HEK293 (cell line): Measurements from ENCODE around the gene NECAB3.

Source experiments
- CTCF ChIA-PET: fragments of 350-600 bp; formaldehyde crosslinking; extraction: SDS; loops from one replicate; lab custom pipeline; 2021; ENCODE audit warnings: antibody characterized with exemption; lab: Yijun Ruan, JAX
- POLR2A ChIA-PET: fragments of 300-600 bp; formaldehyde crosslinking; extraction: SDS; loops from one replicate; lab custom pipeline; 2020; ENCODE audit warnings: antibody characterized with exemption, inconsistent platforms; lab: Yijun Ruan, JAX
- H3K27ac ChIP-seq: fragments of 200-500 bp; sonication (Bioruptor generic); 2 replicates; pipeline ENCODE4 v1.5.1; 2014; ENCODE audit warnings: low read depth, low read length, control low read depth, inconsistent platforms; ENCODE audit errors: extremely low read depth
- H3K36me3 ChIP-seq, 2 experiments: fragments of 200-500 bp in 1 of 2; sonication (Bioruptor generic) in 1 of 2; 1 replicate in 1 of 2; 2 replicates in 1 of 2; pipeline ENCODE4 v1.5.1; 2014 to 2017; ENCODE audit warnings: inconsistent platforms in 2 of 2, low read length in 2 of 2; ENCODE audit not compliant: control insufficient read depth in 2 of 2, insufficient read depth in 1 of 2
- H3K4me1 ChIP-seq: fragments of 200-500 bp; sonication (Bioruptor generic); 2 replicates; pipeline ENCODE4 v1.5.1; 2014; ENCODE audit warnings: mild to moderate bottlenecking, low read length, inconsistent platforms; ENCODE audit not compliant: control insufficient read depth, insufficient read depth
- H3K4me3 ChIP-seq: 2 replicates; pipeline ENCODE4 v1.5.1; 2011; ENCODE audit warnings: low read depth, mild to moderate bottlenecking, control low read depth, low read length, moderate library complexity
- H3K9me3 ChIP-seq: fragments of 200-500 bp; sonication (Bioruptor generic); 2 replicates; pipeline ENCODE4 v1.5.1; 2014; ENCODE audit warnings: low read depth, low read length, inconsistent platforms; ENCODE audit not compliant: control insufficient read depth, insufficient read depth
- AEBP2 ChIP-seq: fragments of 450-650 bp; formaldehyde crosslinking; IDR thresholded peaks from 2 replicates; pipeline ENCODE4 v1.5.1; 2016; ENCODE audit warnings: missing biosample characterization, missing genetic modification characterization, borderline replicate concordance
- EGR2 ChIP-seq: fragments of 450-650 bp; formaldehyde crosslinking; IDR thresholded peaks from 2 replicates; pipeline ENCODE4 v1.5.1; 2016; ENCODE audit warnings: low read depth, missing biosample characterization, missing genetic modification characterization
- GLIS1 ChIP-seq: fragments of 450-650 bp; formaldehyde crosslinking; IDR thresholded peaks from 2 replicates; pipeline ENCODE4 v1.5.1; 2016; ENCODE audit warnings: missing biosample characterization, missing genetic modification characterization
- HIC1 ChIP-seq: fragments of 450-650 bp; formaldehyde crosslinking; IDR thresholded peaks from 2 replicates; pipeline ENCODE4 v1.5.1; 2016; ENCODE audit warnings: missing biosample characterization, missing genetic modification characterization
- KLF16 ChIP-seq: fragments of 450-650 bp; formaldehyde crosslinking; IDR thresholded peaks from 2 replicates; pipeline ENCODE4 v1.5.1; 2017; ENCODE audit warnings: missing biosample characterization, missing genetic modification characterization
- KLF8 ChIP-seq: fragments of 450-650 bp; formaldehyde crosslinking; IDR thresholded peaks from 2 replicates; pipeline ENCODE4 v1.5.1; 2016; ENCODE audit warnings: missing biosample characterization, missing genetic modification characterization
- SP7 ChIP-seq: fragments of 450-650 bp; formaldehyde crosslinking; IDR thresholded peaks from 2 replicates; pipeline ENCODE4 v1.5.1; 2016; ENCODE audit warnings: missing biosample characterization, missing genetic modification characterization
- TCF7L2 ChIP-seq: IDR thresholded peaks from 2 replicates; pipeline ENCODE4 v1.6.1; 2011; ENCODE audit warnings: low read depth, mild to moderate bottlenecking, inconsistent platforms, low read length, moderate library complexity, borderline replicate concordance
- ZBTB49 ChIP-seq: fragments of 450-650 bp; formaldehyde crosslinking; IDR thresholded peaks from 2 replicates; pipeline ENCODE4 v1.5.1; 2016; ENCODE audit warnings: missing biosample characterization, missing genetic modification characterization, low read depth
- ZFP3 ChIP-seq: fragments of 450-650 bp; formaldehyde crosslinking; IDR thresholded peaks from 2 replicates; pipeline ENCODE4 v1.5.1; 2016; ENCODE audit warnings: low read depth, missing biosample characterization, missing genetic modification characterization
- ZFP41 ChIP-seq: fragments of 450-650 bp; formaldehyde crosslinking; IDR thresholded peaks from 2 replicates; pipeline ENCODE4 v1.5.1; 2016; ENCODE audit warnings: missing biosample characterization, missing genetic modification characterization, borderline replicate concordance
- ZNF121 ChIP-seq: fragments of 450-650 bp; formaldehyde crosslinking; IDR thresholded peaks from 2 replicates; pipeline ENCODE4 v1.5.1; 2016; ENCODE audit warnings: missing biosample characterization, missing genetic modification characterization
- ZNF132 ChIP-seq: fragments of 450-650 bp; formaldehyde crosslinking; IDR thresholded peaks from 2 replicates; pipeline ENCODE4 v1.5.1; 2017; ENCODE audit warnings: missing biosample characterization, missing genetic modification characterization, borderline replicate concordance
- ZNF146 ChIP-seq: fragments of 450-650 bp; formaldehyde crosslinking; IDR thresholded peaks from 2 replicates; pipeline ENCODE4 v1.5.1; 2016; ENCODE audit warnings: missing biosample characterization, missing genetic modification characterization
- ZNF155 ChIP-seq: fragments of 450-650 bp; formaldehyde crosslinking; IDR thresholded peaks from 2 replicates; pipeline ENCODE4 v1.5.1; 2016; ENCODE audit warnings: missing biosample characterization, missing genetic modification characterization
- ZNF202 ChIP-seq: fragments of 450-650 bp; formaldehyde crosslinking; IDR thresholded peaks from 2 replicates; pipeline ENCODE4 v1.5.1; 2016; ENCODE audit warnings: missing biosample characterization, missing genetic modification characterization, borderline replicate concordance
- ZNF274 ChIP-seq, 2 experiments: fragments of 200-500 bp in 1 of 2; fragments of 450-650 bp in 1 of 2; sonication (Bioruptor generic) in 1 of 2; formaldehyde crosslinking in 1 of 2; IDR thresholded peaks; 2 replicates each; pipeline versions ENCODE4 v1.5.1 to v1.6.1; 2014 to 2016; ENCODE audit warnings: borderline replicate concordance in 1 of 2, inconsistent platforms in 1 of 2, low read length in 1 of 2, missing biosample characterization in 1 of 2, missing genetic modification characterization in 1 of 2
- ZNF335 ChIP-seq: fragments of 450-650 bp; formaldehyde crosslinking; conservative IDR thresholded peaks from 2 replicates; pipeline ENCODE4 v1.5.1; 2016; ENCODE audit warnings: missing biosample characterization, missing genetic modification characterization
- ZNF350 ChIP-seq: fragments of 450-650 bp; formaldehyde crosslinking; IDR thresholded peaks from 2 replicates; pipeline ENCODE4 v1.5.0; 2017; ENCODE audit warnings: missing biosample characterization, mild to moderate bottlenecking, missing genetic modification characterization
- ZNF426 ChIP-seq: fragments of 450-650 bp; formaldehyde crosslinking; IDR thresholded peaks from 2 replicates; pipeline ENCODE4 v1.5.1; 2017; ENCODE audit warnings: missing biosample characterization, missing genetic modification characterization, mild to moderate bottlenecking, inconsistent platforms, moderate library complexity
- ZNF433 ChIP-seq: fragments of 450-650 bp; formaldehyde crosslinking; IDR thresholded peaks from 2 replicates; pipeline ENCODE4 v1.5.1; 2016; ENCODE audit warnings: missing biosample characterization, missing genetic modification characterization, low read depth
- ZNF514 ChIP-seq: fragments of 450-650 bp; formaldehyde crosslinking; IDR thresholded peaks from 2 replicates; pipeline ENCODE4 v1.5.1; 2016; ENCODE audit warnings: missing biosample characterization, missing genetic modification characterization
- ZNF544 ChIP-seq: fragments of 450-650 bp; formaldehyde crosslinking; IDR thresholded peaks from 2 replicates; pipeline ENCODE4 v1.5.0; 2017; ENCODE audit warnings: missing biosample characterization, missing genetic modification characterization
- ZNF555 ChIP-seq: fragments of 450-650 bp; formaldehyde crosslinking; conservative IDR thresholded peaks from 2 replicates; pipeline ENCODE4 v1.5.1; 2017; ENCODE audit warnings: missing biosample characterization, mild to moderate bottlenecking, missing genetic modification characterization, inconsistent platforms
- ZNF580 ChIP-seq: fragments of 450-650 bp; formaldehyde crosslinking; IDR thresholded peaks from 2 replicates; pipeline ENCODE4 v1.5.1; 2016; ENCODE audit warnings: missing biosample characterization, missing genetic modification characterization
- ZNF626 ChIP-seq: fragments of 450-650 bp; sonication (Bioruptor Pico); formaldehyde crosslinking; IDR thresholded peaks from 2 replicates; pipeline ENCODE4 v1.5.1; 2018; ENCODE audit warnings: missing biosample characterization, missing genetic modification characterization, inconsistent platforms
- ZNF704 ChIP-seq: fragments of 450-650 bp; formaldehyde crosslinking; IDR thresholded peaks from 2 replicates; pipeline ENCODE4 v1.5.1; 2016; ENCODE audit warnings: missing biosample characterization, missing genetic modification characterization
- ZNF837 ChIP-seq: fragments of 450-650 bp; formaldehyde crosslinking; IDR thresholded peaks from 2 replicates; pipeline ENCODE4 v1.5.1; 2016; ENCODE audit warnings: missing biosample characterization, missing genetic modification characterization

Gene NECAB3

GRCh38 chr20:33644313-33645071 lies 29.7 kb downstream of the NECAB3 start:
- Histone ChIP-seq H3K4me1 (no peaks in the 10 kb centered on the region), H3K36me3 (peaks cover 8 to 50% of the 10 kb centered on the region in 2 experiments; a peak in 2 of 3 replicates), H3K27ac (no peak overlapping the region), H3K9me3 (no peaks in the 10 kb centered on the region), H3K4me3 (no peak overlapping the region)
- CTCF ChIA-PET: no interaction called here
- no peak for TF ChIP-seq ZNF121 (tag by site-specific recombination)
- no peak for TF ChIP-seq ZFP3 (tag by site-specific recombination)
- TF ChIP-seq EGR2 (tag by site-specific recombination): no peak
- no peak for TF ChIP-seq KLF8 (tag by site-specific recombination)
- no peak for TF ChIP-seq ZNF274 (IDR thresholded peaks at IDR 0.05; ENCODE audit: low read length)
- TF ChIP-seq ZNF274 (tag by site-specific recombination; IDR thresholded peaks at IDR 0.05; ENCODE audit: borderline replicate concordance): no peak
- no peak for TF ChIP-seq HIC1 (tag by site-specific recombination)
- TF ChIP-seq ZNF146: no peak
- TF ChIP-seq ZNF704 (tag by site-specific recombination): no peak
- no peak for TF ChIP-seq ZNF626 (tag by site-specific recombination)
- no peak for TF ChIP-seq SP7 (tag by site-specific recombination)
- no peak for TF ChIP-seq ZNF335 (tag by site-specific recombination)
- no peak for TF ChIP-seq ZNF514 (tag by site-specific recombination)
- TF ChIP-seq GLIS1 (tag by site-specific recombination): no peak
- no peak for TF ChIP-seq ZNF580 (tag by site-specific recombination)
- no peak for TF ChIP-seq KLF16 (tag by site-specific recombination)
- no peak for TF ChIP-seq ZNF837 (tag by site-specific recombination)
- TF ChIP-seq TCF7L2: no peak
- no peak for TF ChIP-seq ZNF555 (tag by site-specific recombination)
- no peak for TF ChIP-seq ZNF426 (tag by site-specific recombination)
- no peak for TF ChIP-seq ZFP41 (tag by site-specific recombination)
- TF ChIP-seq, all 188 proteins: peak for 0
- POLR2A ChIA-PET: no interaction called here

- H3K36me3 ChIP-seq: peaks cover 5 to 59% of the 10 kb centered on the region in 2 experiments; a peak in 2 of 3 replicates
- H3K4me1 ChIP-seq: no peaks in the 10 kb centered on the region
- CTCF ChIA-PET: interaction anchor here (0.6 kb wide), 2 partner anchors 144 to 333 kb away, joined by 3 to 4 read pairs; no protein-coding TSS in a partner anchor
- H3K27ac ChIP-seq: no peak overlapping the region
- no peaks in the 10 kb centered on the region for H3K9me3 ChIP-seq
- POLR2A ChIA-PET: no interaction called here
- H3K4me3 ChIP-seq: no peak overlapping the region
- TF ChIP-seq ZNF350 (tag by site-specific recombination) (no peak), AEBP2 (no peak), ZNF202 (tag by site-specific recombination) (no peak), ZNF544 (tag by site-specific recombination) (no peak), ZBTB49 (tag by site-specific recombination) (no peak), ZNF132 (tag by site-specific recombination) (no peak), ZNF155 (tag by site-specific recombination) (no peak), ZNF433 (no peak)
These were observed 33.9 kb downstream of the NECAB3 start for GRCh38 chr20:33640287-33640686.
